ENCODE data around the gene POLR2H. TPM values are rescaled to one million over a fixed set of nuclear protein-coding genes. Genes with fewer than 3 reads are reported as not detected.
A peak's percentile ranks its signal among the peaks of the same experiment; 100 is the strongest.

Gene POLR2H
- total RNA-seq, 1 experiment from 2014 or later, result 156 TPM

- ChIA-PET POLR2A (no interaction called here), CTCF (interaction anchor here (0.9 to 1.0 kb wide), 2 partner anchors 8 to 16 kb away, joined by 3 to 4 read pairs; partner anchors contain the start of gene FAM131A)
- H3K9me3 ChIP-seq (ENCODE audit: control insufficient read depth, insufficient read depth, low read depth, low read length), result no peaks in the 10 kb centered on the region
- intact Hi-C loops (cut with micrococcal nuclease; ENCODE audit: unreplicated experiment), result no loop called here
- in situ Hi-C loops (cut with HindIII; ENCODE audit: low pct_unique_long_range_greater_than_20kb, low sequenced_read_pairs), result no loop called here
- no TSS peak for BruUV-seq (replicated peaks)
- no peak overlapping the region for H3K4me3 ChIP-seq (ENCODE audit: low read depth in 2 of 2, low read length in 2 of 2)
- no peak for ATAC-seq
- H3K27me3 ChIP-seq (ENCODE audit: control insufficient read depth, insufficient read depth, low read length), result no peaks in the 10 kb centered on the region
- no peak for DNase-seq (ENCODE audit: low read depth, low spot score)
- H3K27ac ChIP-seq (ENCODE audit: low read length), result no peak overlapping the region
- H3K36me3 ChIP-seq (ENCODE audit: control insufficient read depth, insufficient read depth, low read length), result no peaks in the 10 kb centered on the region; the same call in 1 of the 2 replicates
- H3K4me1 ChIP-seq (ENCODE audit: control insufficient read depth, insufficient read depth, low read length), result no peaks in the 10 kb centered on the region
- TF ChIP-seq SIN3A (IDR thresholded peaks at IDR 0.05; ENCODE audit: borderline replicate concordance, insufficient read depth, low read depth, low read length), result no peak
- TF ChIP-seq REST (IDR thresholded peaks at IDR 0.05; ENCODE audit: insufficient read depth in 1 of 2, low read depth in 2 of 2, low read length in 1 of 2), result no peak
- no peak for TF ChIP-seq POLR2AphosphoS5 (IDR thresholded peaks at IDR 0.05; ENCODE audit: low read depth, low read length)
- no peak for TF ChIP-seq CTCF (IDR thresholded peaks at IDR 0.05)
- no peak for TF ChIP-seq TCF7L2 (IDR thresholded peaks at IDR 0.05; ENCODE audit: low read depth, low read length)
Measured at GRCh38 chr3:184353546-184353941, 8.0 kb upstream of the POLR2H start.

- no peaks in the 10 kb centered on the region for H3K27me3 ChIP-seq (ENCODE audit: control insufficient read depth, insufficient read depth, low read length)
- in situ Hi-C loops (cut with HindIII; ENCODE audit: low pct_unique_long_range_greater_than_20kb, low sequenced_read_pairs), result no loop called here
- ChIA-PET POLR2A (no interaction called here), CTCF (interaction anchor here (0.6 to 1.2 kb wide), 4 partner anchors 8 to 335 kb away, joined by 3 to 4 read pairs (median 4); partner anchors contain the start of gene FAM131A)
- no peak overlapping the region for H3K27ac ChIP-seq (ENCODE audit: low read length)
- DNase-seq (ENCODE audit: low read depth, low spot score) (no peak), ATAC-seq (peak; percentile 80)
- no peak overlapping the region for H3K4me3 ChIP-seq (ENCODE audit: low read depth in 2 of 2, low read length in 2 of 2)
- H3K4me1 ChIP-seq (ENCODE audit: control insufficient read depth, insufficient read depth, low read length), result no peaks in the 10 kb centered on the region
- no peaks in the 10 kb centered on the region for H3K9me3 ChIP-seq (ENCODE audit: control insufficient read depth, insufficient read depth, low read depth, low read length)
- TF ChIP-seq SIN3A (IDR thresholded peaks at IDR 0.05; ENCODE audit: borderline replicate concordance, insufficient read depth, low read depth, low read length) (no peak), REST (IDR thresholded peaks at IDR 0.05; ENCODE audit: insufficient read depth in 1 of 2, low read depth in 2 of 2, low read length in 1 of 2) (no peak), TCF7L2 (IDR thresholded peaks at IDR 0.05; ENCODE audit: low read depth, low read length) (no peak), CTCF (IDR thresholded peaks at IDR 0.05) (no peak), POLR2AphosphoS5 (IDR thresholded peaks at IDR 0.05; ENCODE audit: low read depth, low read length) (no peak)
- no peaks in the 10 kb centered on the region; the same call in 1 of the 2 replicates for H3K36me3 ChIP-seq (ENCODE audit: control insufficient read depth, insufficient read depth, low read length)
- intact Hi-C loops (cut with micrococcal nuclease; ENCODE audit: unreplicated experiment), result no loop called here
- no TSS peak for BruUV-seq (replicated peaks)
Measured at GRCh38 chr3:184354121-184354728, 7.3 kb upstream of the POLR2H start.

Measured in Panc1 (cell line).